K562 (cell line): ENCODE data around the gene MYOG. TPM values are rescaled to one million over a fixed set of nuclear protein-coding genes. Genes with fewer than 3 reads are reported as not detected.

Experiments
- ATAC-seq: fragments of 200-7000 bp; cut with Tn5 transposase; 3 replicates; pipeline ENCODE4 v1.9.1; 2020; ENCODE audit warnings: moderate library complexity
- BruUV-seq: library from RNA; stranded (reverse); fragments of 400-500 nt; replicated peaks from 2 replicates; lab custom pipeline; 2021; lab: Mats Ljungman, UMichigan
- CTCF ChIA-PET: fragments of 300-600 bp; formaldehyde crosslinking; extraction: SDS; loops from one replicate; lab custom pipeline; 2021; ENCODE audit warnings: low intra/inter-chr PET ratio; lab: Yijun Ruan, JAX
- POLR2A ChIA-PET: fragments of 300-600, 350-650 bp; sonication (Branson Sonifier 250); formaldehyde crosslinking; extraction: SDS; loops from one replicate; lab custom pipeline; 2021; ENCODE audit warnings: antibody characterized with exemption, inconsistent platforms; lab: Yijun Ruan, JAX
- DNase-seq, 4 experiments: peaks; one replicate each; pipeline versions ENCODE4 v3.0.0 to v3.0.0-alpha.2; 2011 to 2018; ENCODE audit warnings: low spot score in 3 of 4, mixed read lengths in 3 of 4; ENCODE audit errors: extremely low read depth in 1 of 4
- FAIRE-seq: peaks from 2 replicates; lab custom pipeline; 2011; peaks lifted over from hg19 to GRCh38; lab: Jason Lieb, UNC
- H2AFZ ChIP-seq: 2 replicates; pipeline ENCODE4 v1.6.0; 2011; ENCODE audit warnings: low read depth, low read length, control low read depth, inconsistent platforms
- H3K27ac ChIP-seq: fragments of 200-600 bp; 3 replicates; pipeline ENCODE4 v1.8.0; 2011; ENCODE audit warnings: low read depth, mild to moderate bottlenecking, control low read depth, inconsistent platforms, low read length, moderate library complexity, mixed read lengths; ENCODE audit errors: extremely low read depth
- H3K27me3 ChIP-seq, 2 experiments: fragments of 300-600 bp in 1 of 2; 2 replicates in 1 of 2; 3 replicates in 1 of 2; pipeline versions ENCODE4 v1.6.0 to v1.8.0; 2011; ENCODE audit warnings: inconsistent platforms in 2 of 2, low read length in 2 of 2, mild to moderate bottlenecking in 1 of 2, mixed read lengths in 1 of 2, moderate library complexity in 1 of 2; ENCODE audit not compliant: control insufficient read depth in 2 of 2, insufficient read depth in 2 of 2
- H3K36me3 ChIP-seq: fragments of 300-600 bp; 3 replicates; pipeline ENCODE4 v1.8.0; 2011; ENCODE audit warnings: mild to moderate bottlenecking, low read length, inconsistent platforms; ENCODE audit not compliant: control insufficient read depth, insufficient read depth
- H3K4me1 ChIP-seq, 2 experiments: fragments of 200-600 bp in 1 of 2; replicated peaks in 1 of 2; 2 replicates in 1 of 2; 3 replicates in 1 of 2; pipeline versions ENCODE4 v1.5.1 to v1.8.0; 2011; ENCODE audit warnings: inconsistent platforms in 2 of 2, low read length in 2 of 2, mild to moderate bottlenecking in 1 of 2, mixed read lengths in 1 of 2, moderate library complexity in 1 of 2; ENCODE audit not compliant: control insufficient read depth in 2 of 2, insufficient read depth in 2 of 2
- H3K4me2 ChIP-seq: 2 replicates; pipeline ENCODE4 v1.6.1; 2011; ENCODE audit warnings: low read length, control low read depth, inconsistent platforms, mixed read lengths; ENCODE audit not compliant: insufficient read depth
- H3K4me3 ChIP-seq: fragments of 200-600 bp; sonication (generic), shearing (Covaris generic); 2 replicates; pipeline ENCODE4 v1.5.1; 2016; ENCODE audit warnings: control low read depth, inconsistent platforms
- H3K79me2 ChIP-seq: fragments of 200-600 bp; 3 replicates; pipeline ENCODE4 v1.8.0; 2011; ENCODE audit warnings: low read length, inconsistent platforms; ENCODE audit not compliant: control insufficient read depth, insufficient read depth
- H3K9ac ChIP-seq, 2 experiments: 2 replicates each; pipeline versions ENCODE4 v1.6.0 to v1.6.1; 2011; ENCODE audit warnings: low read depth in 2 of 2, low read length in 2 of 2, control low read depth in 1 of 2, inconsistent platforms in 1 of 2, mild to moderate bottlenecking in 1 of 2, mixed read lengths in 1 of 2; ENCODE audit not compliant: insufficient read depth in 1 of 2
- H3K9me1 ChIP-seq: one replicate; pipeline ENCODE4 v1.6.0; 2011; ENCODE audit warnings: inconsistent platforms, mild to moderate bottlenecking, low read length, moderate library complexity; ENCODE audit not compliant: control insufficient read depth, insufficient read depth
- H3K9me3 ChIP-seq: replicated peaks from 2 replicates; pipeline ENCODE4 v1.5.1; 2011; ENCODE audit warnings: low read depth, low read length, inconsistent platforms; ENCODE audit not compliant: control insufficient read depth, insufficient read depth
- H4K20me1 ChIP-seq: replicated peaks from 2 replicates; pipeline ENCODE4 v1.6.1; 2011; ENCODE audit warnings: low read length, inconsistent platforms, mixed read lengths; ENCODE audit not compliant: control insufficient read depth, insufficient read depth
- ATF6 ChIP-seq: sonication (generic); formaldehyde crosslinking; IDR thresholded peaks from 2 replicates; pipeline ENCODE4 v1.4.0; 2020; ENCODE audit warnings: mild to moderate bottlenecking, missing genetic modification reagents
- CBFA2T2 ChIP-seq: fragments of 450-650 bp; conservative IDR thresholded peaks from 2 replicates; pipeline ENCODE4 v1.6.1; 2017; ENCODE audit warnings: mild to moderate bottlenecking
- CEBPB ChIP-seq: fragments of 450-650 bp; IDR thresholded peaks from 2 replicates; pipeline ENCODE4 v1.6.1; 2016; ENCODE audit warnings: missing genetic modification characterization, missing compliant biosample characterization
- ELK1 ChIP-seq: sonication (generic); formaldehyde crosslinking; IDR thresholded peaks from 2 replicates; pipeline ENCODE4 v1.8.1; 2022; ENCODE audit warnings: missing genetic modification reagents
- ETV6 ChIP-seq, 3 experiments: fragments of 150-350 bp in 1 of 3; sonication (generic) in 1 of 3; formaldehyde crosslinking in 1 of 3; IDR thresholded peaks; 2 replicates each; pipeline versions ENCODE4 v1.6.1 to v1.8.0; 2014 to 2022; ENCODE audit warnings: borderline replicate concordance in 2 of 3, low read depth in 2 of 3, antibody characterized with exemption in 1 of 3, low read length in 1 of 3, mild to moderate bottlenecking in 1 of 3, missing genetic modification reagents in 1 of 3
- FIP1L1 ChIP-seq: fragments of 200-400 bp; formaldehyde crosslinking; IDR thresholded peaks from 2 replicates; pipeline ENCODE4 v1.6.1; 2018; ENCODE audit warnings: mild to moderate bottlenecking, low read depth, low read length; ENCODE audit not compliant: poor library complexity, severe bottlenecking
- HIVEP1 ChIP-seq: fragments of 250-450 bp; sonication (Bioruptor Pico); IDR thresholded peaks from 2 replicates; pipeline ENCODE4 v1.4.0; 2020; ENCODE audit warnings: mild to moderate bottlenecking
- KDM5B ChIP-seq: fragments of 200-600 bp; sonication (generic); IDR thresholded peaks from 2 replicates; pipeline ENCODE4 v1.6.1; 2012; ENCODE audit warnings: low read depth, mild to moderate bottlenecking, moderate library complexity, low read length, control low read depth, inconsistent platforms; ENCODE audit not compliant: insufficient replicate concordance
- POLR2H ChIP-seq: IDR thresholded peaks from 2 replicates; pipeline ENCODE4 v1.6.1; 2016; ENCODE audit warnings: missing genetic modification characterization, low read depth, mild to moderate bottlenecking, control low read depth, missing compliant biosample characterization, moderate library complexity
- THAP7 ChIP-seq: fragments of 250-450 bp; sonication (Bioruptor Pico); IDR thresholded peaks from 2 replicates; pipeline ENCODE4 v1.5.0; 2021
- ZNF696 ChIP-seq: fragments of 250-450 bp; sonication (Bioruptor Pico); conservative IDR thresholded peaks from 2 replicates; pipeline ENCODE4 v1.4.0; 2020; ENCODE audit warnings: mild to moderate bottlenecking, moderate library complexity
- WGBS: fragments of 100-300 bp; shearing (Covaris generic); methylation state at CpG from one replicate; pipeline ENCODE4 v1.1.6; 2016; ENCODE audit warnings: low coverage, mixed read lengths; ENCODE audit not compliant: insufficient coverage; ENCODE audit errors: missing lambda C conversion rate; 5-methylcytosine and 5-hydroxymethylcytosine counted together
- in situ Hi-C: fragments of 300-500 bp; cut with MboI; formaldehyde crosslinking; loops from 4 replicates; pipeline ENCODE4 v1.15.0; 2018; ENCODE audit warnings: inconsistent platforms, mixed read lengths
- intact Hi-C: fragments of 100-400 bp; cut with micrococcal nuclease; formaldehyde crosslinking; loops from 2 replicates; pipeline ENCODE4 v1.14.2; 2022
- polyA plus RNA-seq, 8 experiments: library from polyadenylated mRNA; depleted of rRNA in 4 of 8; stranded (reverse) in 5 of 8; unstranded in 3 of 8; fragments of >200 nt; fragmentation: Nextera tagmentation in 2 of 8; fragmentation: Illumina TruSeq in 1 of 8; extraction: Ambion mirVana in 2 of 8; extraction: Trizol in 1 of 8; gene quantifications; 2 replicates each; pipeline versions ENCODE4 v1.2.1 to v1.2.3, GENCODE V29; 2011 to 2014; ENCODE audit warnings: inconsistent platforms in 1 of 8, missing spikeins in 1 of 8
- total RNA-seq, 7 experiments: library from RNA; depleted of rRNA in 6 of 7; stranded (reverse); fragments of >200 nt in 6 of 7; fragmentation: Illumina TruSeq in 2 of 7; extraction: Trizol in 2 of 7; gene quantifications; 2 replicates each; pipeline versions ENCODE4 v1.2.1 to v1.2.3, GENCODE V29; 2011 to 2021; ENCODE audit warnings: low replicate concordance in 1 of 7

Gene MYOG
- total and polyA plus RNA-seq, 9 of the 15 experiments (the other 6 are each of a cell fraction or from before 2014, with no cell fraction given): not detected

GRCh38 chr1:203091199-203091477 is 5.3 kb upstream of the MYOG start (continued):
- TF ChIP-seq ETV6 (IDR thresholded peaks at IDR 0.05; ENCODE audit: borderline replicate concordance in 1 of 2, low read depth in 2 of 2, low read length in 1 of 2): no peak
- no peak for TF ChIP-seq ETV6 (CRISPR knock-in tag; IDR thresholded peaks at IDR 0.05; ENCODE audit: borderline replicate concordance)
- TF ChIP-seq KDM5B: no peak
- no peak for TF ChIP-seq HIVEP1 (CRISPR knock-in tag)

GRCh38 chr1:203090421-203091198 is 4.8 kb upstream of the MYOG start:
- no TSS peak for BruUV-seq
- no peaks in the 10 kb centered on the region for H3K79me2 ChIP-seq
- TF ChIP-seq ELK1: no peak
- TF ChIP-seq THAP7 (CRISPR knock-in tag): no peak
- no peak for TF ChIP-seq FIP1L1
- no peak for TF ChIP-seq CEBPB
- no peak for TF ChIP-seq ATF6 (CRISPR knock-in tag)
- TF ChIP-seq CBFA2T2: no peak
- TF ChIP-seq POLR2H (tag): no peak
- no peak for TF ChIP-seq ZNF696 (CRISPR knock-in tag)
- DNase-seq (no peak), FAIRE-seq (no peak), ATAC-seq (no peak)
- H4K20me1 ChIP-seq: no peaks in the 10 kb centered on the region
- ChIA-PET POLR2A (no interaction called here), CTCF (no interaction called here)
- intact Hi-C loops: no loop called here
- no peak overlapping the region for H3K4me3 ChIP-seq
- peaks cover 28 to 44% of the 10 kb centered on the region in 2 experiments for H3K27me3 ChIP-seq
- no peaks in the 10 kb centered on the region for H3K9me1 ChIP-seq
- H3K9ac ChIP-seq: no peak overlapping the region
- WGBS: 0% methylated on average over 6 of the region's 6 CpGs
- in situ Hi-C loops: no loop called here
- no peak overlapping the region for H3K27ac ChIP-seq
- H3K36me3 ChIP-seq: no peaks in the 10 kb centered on the region
- no peak overlapping the region for H2AFZ ChIP-seq
- no peaks in the 10 kb centered on the region for H3K9me3 ChIP-seq
- H3K4me1 ChIP-seq: peaks cover 0 to 1% of the 10 kb centered on the region in 2 experiments; a peak in 1 of 5 replicates
- H3K4me2 ChIP-seq: no peak overlapping the region
